Posterior cingulate gyrus (tissue), 11 donors: ENCODE results near the gene SRSF8.
"Not testable (repeated sequence)": the region's sequence is repeated elsewhere in the genome, so short reads cannot be mapped to it uniquely, and the experiment has no call there.

Experiments
- DNase-seq, 10 donors: peaks; one replicate each; pipeline versions ENCODE4 v3.0.0 to v3.0.0-alpha.2; 2020 to 2021; ENCODE audit warnings: mixed read lengths in 3 of 10
- intact Hi-C: fragments of 100-400 bp; cut with DNase I; formaldehyde crosslinking; loops from one replicate; pipeline ENCODE4 v1.15.1; 2023

The SRSF8 gene

GRCh38 chr11:95066716-95067038 lies at the start of gene SRSF8:
TSS of gene SRSF8 (plus strand) at chr11:95066919. CDS start at chr11:95067227, 308 bp downstream.
- intact Hi-C loops, result loop anchor here (1.0 to 10.0 kb wide), 4 partner anchors 23 to 698 kb away; partner anchors contain the start of genes CWC15, ENDOD1 and KDM4D
- DNase-seq, result no peak

GRCh38 chr11:95021468-95021867 lies 45.3 kb upstream of the SRSF8 start:
- DNase-seq, intact Hi-C loops: not testable (repeated sequence)

- DNase-seq, result no peak
- intact Hi-C loops, result no loop called here
These were observed 41.8 kb upstream of the SRSF8 start, which contains the start of gene KDM4E for GRCh38 chr11:95024958-95025357. TSS of gene KDM4E (plus strand) at chr11:95025258. CDS start at chr11:95025558, 300 bp downstream.

- intact Hi-C loops, DNase-seq: not testable (repeated sequence)
These were observed 41.1 kb upstream of the SRSF8 start for GRCh38 chr11:95025594-95025993.

GRCh38 chr11:95028357-95028756 lies 38.4 kb upstream of the SRSF8 start:
- no peak for DNase-seq
- intact Hi-C loops, result no loop called here

- no peak for DNase-seq
- intact Hi-C loops, result no loop called here
These were observed 33.7 kb upstream of the SRSF8 start for GRCh38 chr11:95033051-95033450.

GRCh38 chr11:95035316-95035715 lies 31.4 kb upstream of the SRSF8 start:
- intact Hi-C loops, result no loop called here
- no peak for DNase-seq

- DNase-seq, result peak in 1 of 10 donors; percentile 67
- intact Hi-C loops, result not testable (repeated sequence)
These were observed 29.2 kb upstream of the SRSF8 start for GRCh38 chr11:95037356-95038035.

GRCh38 chr11:95042239-95042638 lies 24.5 kb upstream of the SRSF8 start:
- no peak for DNase-seq
- intact Hi-C loops, result no loop called here

GRCh38 chr11:95042906-95043305 lies 23.8 kb upstream of the SRSF8 start:
- DNase-seq, result no peak
- intact Hi-C loops, result no loop called here

GRCh38 chr11:95044010-95044409 lies 22.7 kb upstream of the SRSF8 start:
- no peak for DNase-seq
- intact Hi-C loops, result no loop called here

GRCh38 chr11:95045812-95046211 lies 20.9 kb upstream of the SRSF8 start:
- DNase-seq, result no peak
- intact Hi-C loops, result no loop called here

- DNase-seq, intact Hi-C loops: not testable (repeated sequence)
These were observed 17.6 kb upstream of the SRSF8 start, which contains the start of gene KDM4F for GRCh38 chr11:95049122-95049521. TSS of gene KDM4F (plus strand) at chr11:95049422.

GRCh38 chr11:95050595-95051202 lies 16.0 kb upstream of the SRSF8 start:
- intact Hi-C loops, result no loop called here
- peak in 1 of 10 donors; percentile 80 for DNase-seq

- DNase-seq, result no peak
- intact Hi-C loops, result no loop called here
These were observed 12.4 kb upstream of the SRSF8 start for GRCh38 chr11:95054356-95054755.

- no peak for DNase-seq
- intact Hi-C loops, result no loop called here
These were observed 11.3 kb upstream of the SRSF8 start for GRCh38 chr11:95055283-95055897.

GRCh38 chr11:95057959-95058358 lies 8.8 kb upstream of the SRSF8 start:
- DNase-seq, result no peak
- intact Hi-C loops, result no loop called here

GRCh38 chr11:95058621-95059020 lies 8.1 kb upstream of the SRSF8 start:
- no peak for DNase-seq
- intact Hi-C loops, result no loop called here

GRCh38 chr11:95059046-95059445 lies 7.7 kb upstream of the SRSF8 start:
- intact Hi-C loops, result no loop called here
- no peak for DNase-seq

- no peak for DNase-seq
- intact Hi-C loops, result loop anchor here (5.0 to 10.0 kb wide), 3 partner anchors 93 to 699 kb away; partner anchors contain the start of genes CWC15 and KDM4D
These were observed 1.4 kb upstream of the SRSF8 start for GRCh38 chr11:95065336-95065735.

- peak; percentile 73 to 97 (median 84) for DNase-seq
- intact Hi-C loops, result loop anchor here (1.0 to 10.0 kb wide), 4 partner anchors 22 to 698 kb away; partner anchors contain the start of genes CWC15, ENDOD1 and KDM4D
These were observed 521 bp downstream of the SRSF8 start for GRCh38 chr11:95067039-95067840.
